Measurements from ENCODE around the gene BCL2. TPM values are rescaled to one million over a fixed set of nuclear protein-coding genes. Genes with fewer than 3 reads are reported as not detected.

Gene BCL2
- polyA plus RNA-seq, 1 of the 3 experiments (the other 2 are of a cell fraction) = 1.5 TPM

- Histone ChIP-seq H3K36me3 (replicated peaks in 1 of 2; ENCODE audit: control insufficient read depth in 1 of 2, insufficient read depth in 2 of 2, low read length in 1 of 2) (no peaks in the 10 kb centered on the region), H4K20me1 (ENCODE audit: insufficient read depth) (no peaks in the 10 kb centered on the region), H3K9me2 (no peaks in the 10 kb centered on the region), H3K27me3 (ENCODE audit: insufficient read depth) (no peaks in the 10 kb centered on the region), H3K9me3 (no peaks in the 10 kb centered on the region), H3F3A (replicated peaks; ENCODE audit: insufficient read depth) (peaks cover 5% of the 10 kb centered on the region), H3K9ac (no peak overlapping the region), H2AFZ (ENCODE audit: low read depth) (no peak overlapping the region), H3K79me2 (ENCODE audit: insufficient read depth) (no peaks in the 10 kb centered on the region), H3K4me1 (ENCODE audit: control insufficient read depth in 1 of 2, insufficient read depth in 2 of 2, low read depth in 1 of 2, low read length in 1 of 2) (peaks cover 0 to 22% of the 10 kb centered on the region in 2 experiments; a peak in 2 of 4 replicates), H3K4me3 (ENCODE audit: low read depth in 2 of 2, low read length in 1 of 2) (no peak overlapping the region), H3K4me2 (no peak overlapping the region), H3K27ac (ENCODE audit: low read depth in 2 of 2, low read length in 1 of 2) (no peak overlapping the region)
- 83% methylated on average over 8 of the region's 8 CpGs for WGBS (ENCODE audit: low lambda C conversion rate)
- DNase-seq = no peak
- ChIA-PET CTCF (interaction anchor here (0.9 to 1.6 kb wide), 4 partner anchors 12 to 251 kb away, joined by 3 to 5 read pairs (median 4); no protein-coding TSS in a partner anchor), POLR2A (no interaction called here)
- no peak for TF ChIP-seq RFX5 (IDR thresholded peaks at IDR 0.05; ENCODE audit: low read length)
- TF ChIP-seq FOXM1 (IDR thresholded peaks at IDR 0.05; ENCODE audit: low read depth) = no peak
- TF ChIP-seq ELF1 (IDR thresholded peaks at IDR 0.05) = no peak
- no peak for TF ChIP-seq GATA2 (CRISPR knock-in tag; IDR thresholded peaks at IDR 0.05)
- no peak for TF ChIP-seq MAX (IDR thresholded peaks at IDR 0.05; ENCODE audit: low read depth)
- no peak for TF ChIP-seq USF2 (IDR thresholded peaks at IDR 0.05; ENCODE audit: borderline replicate concordance, low read depth, low read length)
Observed at GRCh38 chr18:63266888-63267790, 52.4 kb downstream of the BCL2 start.

- ChIA-PET POLR2A (no interaction called here), CTCF (interaction anchor here (1.4 to 1.8 kb wide), 3 partner anchors 10 to 54 kb away, joined by 5 to 6 read pairs (median 5); partner anchors contain the start of gene BCL2)
- Histone ChIP-seq H3K9ac (no peak overlapping the region), H3K4me2 (no peak overlapping the region), H3K36me3 (replicated peaks in 1 of 2; ENCODE audit: control insufficient read depth in 1 of 2, insufficient read depth in 2 of 2, low read length in 1 of 2) (no peaks in the 10 kb centered on the region), H4K20me1 (ENCODE audit: insufficient read depth) (no peaks in the 10 kb centered on the region), H3K79me2 (ENCODE audit: insufficient read depth) (no peaks in the 10 kb centered on the region), H3K27ac (ENCODE audit: low read depth in 2 of 2, low read length in 1 of 2) (no peak overlapping the region; a peak in 1 of 4 replicates), H3K4me3 (ENCODE audit: low read depth in 2 of 2, low read length in 1 of 2) (no peak overlapping the region), H3K9me3 (no peaks in the 10 kb centered on the region), H2AFZ (ENCODE audit: low read depth) (no peak overlapping the region), H3K9me2 (no peaks in the 10 kb centered on the region), H3K27me3 (ENCODE audit: insufficient read depth) (no peaks in the 10 kb centered on the region), H3F3A (replicated peaks; ENCODE audit: insufficient read depth) (peaks cover 5% of the 10 kb centered on the region), H3K4me1 (ENCODE audit: control insufficient read depth in 1 of 2, insufficient read depth in 2 of 2, low read depth in 1 of 2, low read length in 1 of 2) (peaks cover 0 to 19% of the 10 kb centered on the region in 2 experiments; a peak in 2 of 4 replicates)
- TF ChIP-seq MEF2A (IDR thresholded peaks at IDR 0.05; ENCODE audit: borderline replicate concordance, low read depth) (no peak), SMC3 (IDR thresholded peaks at IDR 0.05; ENCODE audit: low read depth, low read length) (no peak), FOXJ3 (CRISPR knock-in tag; IDR thresholded peaks at IDR 0.05) (no peak), TEAD4 (IDR thresholded peaks at IDR 0.05; ENCODE audit: borderline replicate concordance, insufficient read depth) (no peak), ZBTB33 (IDR thresholded peaks at IDR 0.05; ENCODE audit: borderline replicate concordance, low read depth) (no peak), USF2 (IDR thresholded peaks at IDR 0.05; ENCODE audit: borderline replicate concordance, low read depth, low read length) (no peak), RCOR1 (IDR thresholded peaks at IDR 0.05; ENCODE audit: low read length) (no peak), CTCF (IDR thresholded peaks at IDR 0.05) (no peak)
- no peak for DNase-seq
- 70% methylated on average over 3 of the region's 3 CpGs for WGBS (ENCODE audit: low lambda C conversion rate)
Observed at GRCh38 chr18:63265326-63265725, 54.2 kb downstream of the BCL2 start.

Data from SK-N-SH (cell line).